HFFc6 (cell line): ENCODE results near the gene PPP1CA. TPM values are rescaled to one million over a fixed set of nuclear protein-coding genes. Genes with fewer than 3 reads are reported as not detected.
A peak's percentile ranks its signal among the peaks of the same experiment; 100 is the strongest.

Experiments used
- DNase-seq: peaks from one replicate; pipeline ENCODE4 v3.0.0-alpha.2; 2018
- H3K27ac Mint-ChIP-seq: 2 replicates; pipeline ENCODE4 v1.8.0; 2020; ENCODE audit warnings: mild to moderate bottlenecking, mixed read lengths
- H3K27me3 Mint-ChIP-seq: 2 replicates; pipeline ENCODE4 v1.8.0; 2021; ENCODE audit warnings: mild to moderate bottlenecking, moderate library complexity, mixed read lengths; ENCODE audit not compliant: insufficient read depth
- H3K36me3 Mint-ChIP-seq: 2 replicates; pipeline ENCODE4 v1.8.0; 2021; ENCODE audit warnings: low read depth, mixed read lengths
- H3K4me1 Mint-ChIP-seq: 2 replicates; pipeline ENCODE4 v1.8.0; 2020; ENCODE audit warnings: low read depth, mixed read lengths
- H3K4me3 Mint-ChIP-seq: 2 replicates; pipeline ENCODE4 v1.8.0; 2020; ENCODE audit warnings: mild to moderate bottlenecking, moderate library complexity, mixed read lengths
- H3K9me3 Mint-ChIP-seq: 2 replicates; pipeline ENCODE4 v1.8.0; 2020; ENCODE audit warnings: mild to moderate bottlenecking, mixed read lengths
- total RNA-seq, 6 experiments: library from RNA; stranded (reverse); fragmentation: NEBNext Ultra II Directional; extraction: Animal tissue kit (Norgen Biotek cat#: 25700); gene quantifications; 2 replicates in 1 of 6; 3 replicates in 5 of 6; pipeline ENCODE4 v1.2.3, GENCODE V29; 2021
- TF ChIP-seq, protein P1 (sequence below): fragments of 200-600 bp; sonication (generic); IDR thresholded peaks from 2 replicates; pipeline ENCODE4 v1.5.0; 2021; ENCODE audit warnings: antibody characterized with exemption, mild to moderate bottlenecking

PPP1CA gene
- total RNA-seq, 6 experiments from 2014 or later = 162 to 191 (median 180) TPM

DNA sequence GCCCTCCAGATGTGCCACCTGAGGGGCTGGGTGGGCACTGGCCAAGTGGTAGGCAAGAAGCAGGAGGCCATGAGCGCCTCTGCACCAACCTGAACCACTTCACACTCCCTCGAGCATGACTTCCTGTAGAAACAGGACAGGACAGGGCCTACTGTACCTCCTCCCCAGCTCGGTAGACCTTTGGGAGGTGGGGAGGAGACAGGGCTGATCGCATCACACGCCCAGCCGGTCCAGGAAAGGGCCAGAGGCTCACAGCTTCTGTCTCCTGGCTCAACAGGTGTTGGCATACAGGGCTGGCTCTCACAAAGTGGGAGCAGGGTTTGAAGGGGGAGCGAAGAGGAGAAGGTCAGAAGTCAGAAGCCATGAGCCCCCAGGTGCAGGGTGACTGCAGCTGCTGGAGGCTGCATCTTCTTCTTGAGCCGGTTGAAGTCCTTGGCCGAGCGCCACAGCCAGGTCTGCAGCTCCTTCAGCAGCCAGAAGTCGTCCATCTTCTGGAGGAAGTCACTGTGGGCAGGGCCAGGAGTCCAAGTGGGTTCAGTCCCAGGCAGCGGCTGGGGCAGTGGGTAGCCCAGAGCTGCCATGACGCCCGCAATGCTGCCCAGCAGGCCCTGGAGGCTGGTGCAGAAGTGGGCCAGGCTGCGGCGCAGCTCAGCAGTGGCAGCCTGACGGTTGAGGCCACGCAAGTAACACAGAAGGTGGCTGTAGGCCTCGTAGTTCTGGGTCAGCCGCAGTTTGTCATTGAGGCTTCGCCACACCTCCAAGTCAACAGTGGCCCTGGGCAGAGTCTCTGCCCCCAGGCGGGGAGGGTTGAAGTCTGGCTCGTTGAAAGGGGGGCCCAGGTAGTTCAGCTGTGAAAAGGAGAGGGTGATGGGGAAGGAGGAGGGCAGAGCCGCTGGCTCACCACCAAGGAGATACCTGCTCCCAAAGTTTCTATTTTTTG lies 36.6 kb downstream of the PPP1CA start:
- H3K36me3 Mint-ChIP-seq = no peaks in the 10 kb centered on the region; the same call in 1 of the 2 replicates
- H3K27ac Mint-ChIP-seq = no peak overlapping the region
- H3K27me3 Mint-ChIP-seq = no peaks in the 10 kb centered on the region; the same call in 1 of the 2 replicates
- H3K4me1 Mint-ChIP-seq = peaks cover 41% of the 10 kb centered on the region
- DNase-seq = no peak
- H3K4me3 Mint-ChIP-seq = no peak overlapping the region
- TF ChIP-seq, protein P1, sequence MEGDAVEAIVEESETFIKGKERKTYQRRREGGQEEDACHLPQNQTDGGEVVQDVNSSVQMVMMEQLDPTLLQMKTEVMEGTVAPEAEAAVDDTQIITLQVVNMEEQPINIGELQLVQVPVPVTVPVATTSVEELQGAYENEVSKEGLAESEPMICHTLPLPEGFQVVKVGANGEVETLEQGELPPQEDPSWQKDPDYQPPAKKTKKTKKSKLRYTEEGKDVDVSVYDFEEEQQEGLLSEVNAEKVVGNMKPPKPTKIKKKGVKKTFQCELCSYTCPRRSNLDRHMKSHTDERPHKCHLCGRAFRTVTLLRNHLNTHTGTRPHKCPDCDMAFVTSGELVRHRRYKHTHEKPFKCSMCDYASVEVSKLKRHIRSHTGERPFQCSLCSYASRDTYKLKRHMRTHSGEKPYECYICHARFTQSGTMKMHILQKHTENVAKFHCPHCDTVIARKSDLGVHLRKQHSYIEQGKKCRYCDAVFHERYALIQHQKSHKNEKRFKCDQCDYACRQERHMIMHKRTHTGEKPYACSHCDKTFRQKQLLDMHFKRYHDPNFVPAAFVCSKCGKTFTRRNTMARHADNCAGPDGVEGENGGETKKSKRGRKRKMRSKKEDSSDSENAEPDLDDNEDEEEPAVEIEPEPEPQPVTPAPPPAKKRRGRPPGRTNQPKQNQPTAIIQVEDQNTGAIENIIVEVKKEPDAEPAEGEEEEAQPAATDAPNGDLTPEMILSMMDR = no peak
- no peaks in the 10 kb centered on the region for H3K9me3 Mint-ChIP-seq

DNA sequence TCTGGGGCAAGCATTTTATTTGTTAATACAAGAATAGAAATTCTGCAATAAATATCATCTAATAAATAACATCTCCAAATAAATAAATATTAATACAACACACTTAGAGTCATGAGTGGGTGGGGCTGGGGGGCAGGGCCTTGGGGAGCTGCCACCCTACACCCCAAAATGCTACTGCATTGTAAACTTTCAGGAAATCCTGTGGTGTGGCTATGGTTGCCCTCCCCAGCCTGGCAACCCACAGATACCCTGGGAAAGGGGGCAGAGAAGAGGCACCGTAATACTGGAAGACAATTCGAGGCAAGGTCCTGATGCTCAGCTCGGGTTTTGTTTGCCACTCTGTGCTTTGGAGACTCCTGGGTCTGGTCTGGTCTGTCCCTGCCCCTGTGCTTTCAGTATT lies 37.5 kb downstream of the PPP1CA start:
- no peak overlapping the region for H3K4me3 Mint-ChIP-seq
- DNase-seq = no peak
- no peaks in the 10 kb centered on the region; the same call in 1 of the 2 replicates for H3K27me3 Mint-ChIP-seq
- H3K9me3 Mint-ChIP-seq = no peaks in the 10 kb centered on the region
- TF ChIP-seq, protein P1 = no peak
- no peaks in the 10 kb centered on the region; the same call in 1 of the 2 replicates for H3K36me3 Mint-ChIP-seq
- peaks cover 33% of the 10 kb centered on the region for H3K4me1 Mint-ChIP-seq
- no peak overlapping the region; the same call in 1 of the 2 replicates for H3K27ac Mint-ChIP-seq

DNA sequence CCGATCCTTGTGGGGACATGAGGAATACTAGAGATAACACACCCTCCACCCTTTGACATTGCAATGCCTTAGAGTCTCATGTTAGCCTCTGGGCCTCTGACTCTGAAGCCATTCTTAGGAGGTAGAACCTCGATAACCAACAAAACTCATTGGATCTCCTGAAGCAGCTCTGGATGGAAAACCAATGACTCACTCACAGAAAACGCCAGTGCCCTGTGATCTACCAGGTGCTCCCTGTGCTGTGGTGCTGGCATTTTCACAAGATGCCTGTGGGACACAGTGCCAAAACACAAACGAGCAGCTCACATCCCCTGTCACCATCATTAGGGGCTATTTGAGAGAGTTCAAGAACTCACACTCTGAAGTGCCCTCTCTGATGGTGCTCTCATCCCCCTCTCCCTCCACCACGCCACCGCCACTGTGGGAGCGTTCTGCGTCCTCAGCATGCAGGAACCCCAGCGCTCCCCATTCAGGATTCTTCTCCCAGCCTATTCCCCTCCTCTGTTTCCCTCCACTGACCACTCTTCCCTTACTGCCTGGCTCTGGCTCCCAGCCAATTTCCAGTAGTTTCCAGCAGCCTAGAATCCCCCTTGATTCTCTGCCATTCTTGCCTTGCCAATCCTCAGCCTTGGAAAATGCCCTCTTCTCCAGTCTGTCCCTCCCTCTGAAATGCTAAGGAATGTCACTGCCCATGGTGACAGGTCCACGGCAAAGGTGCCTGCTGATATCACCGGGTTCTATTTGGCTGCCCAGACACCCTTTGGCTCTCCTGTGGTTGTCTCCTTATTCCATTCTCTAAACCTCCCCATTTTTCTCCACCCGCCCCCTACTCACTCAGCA lies 43.6 kb downstream of the PPP1CA start:
- TF ChIP-seq, protein P1 = no peak
- peak overlapping the region; percentile 84 for H3K27ac Mint-ChIP-seq
- no peaks in the 10 kb centered on the region for H3K9me3 Mint-ChIP-seq
- no peaks in the 10 kb centered on the region for H3K36me3 Mint-ChIP-seq
- H3K4me3 Mint-ChIP-seq = no peak overlapping the region; the same call in 1 of the 2 replicates
- H3K27me3 Mint-ChIP-seq = peaks cover 3% of the 10 kb centered on the region
- H3K4me1 Mint-ChIP-seq = peaks cover 54% of the 10 kb centered on the region
- peak; percentile 50 for DNase-seq

DNA sequence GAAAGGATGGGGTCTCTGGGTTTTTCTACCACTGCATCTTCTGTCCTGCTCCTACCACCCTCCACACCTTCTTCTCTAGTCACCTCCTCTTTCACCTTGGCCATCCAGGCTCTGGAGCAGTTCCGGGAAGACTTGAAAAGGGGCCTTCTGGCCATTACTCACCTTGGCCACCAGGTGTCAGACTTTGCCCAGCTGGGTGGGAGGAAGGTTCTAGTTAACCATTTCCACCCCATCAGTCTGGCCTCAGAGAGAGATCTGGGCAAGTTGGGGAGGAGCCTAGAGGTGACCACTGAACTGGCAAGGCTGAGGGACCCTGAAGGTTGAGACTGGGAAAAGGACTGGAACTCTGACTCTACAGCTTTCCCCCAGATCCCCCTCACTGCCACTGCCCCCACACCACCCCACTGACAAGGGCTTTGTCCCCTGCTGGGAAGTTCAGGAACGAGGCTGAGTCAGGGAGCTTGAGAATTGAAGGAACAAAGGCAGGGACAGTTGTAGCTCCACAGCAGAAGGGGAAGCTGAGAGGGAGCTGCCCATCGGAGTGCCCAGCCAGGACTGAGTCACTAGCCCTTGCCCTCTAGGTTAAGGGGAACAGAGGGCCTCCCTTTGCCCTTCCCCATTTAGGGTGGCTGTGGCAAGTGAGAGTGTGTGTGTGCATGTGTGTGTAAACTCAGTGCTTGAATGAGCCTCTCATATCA lies 44.6 kb downstream of the PPP1CA start:
- Mint-ChIP-seq H3K27me3 (peaks cover 5% of the 10 kb centered on the region), H3K27ac (peak overlapping the region; percentile 84), H3K4me3 (peak overlapping the region; percentile 5; the same call in 1 of the 2 replicates), H3K9me3 (no peaks in the 10 kb centered on the region), H3K4me1 (peaks cover 54% of the 10 kb centered on the region), H3K36me3 (no peaks in the 10 kb centered on the region)
- peak; percentile 76 for DNase-seq
- TF ChIP-seq, protein P1 = peak; percentile 97

DNA sequence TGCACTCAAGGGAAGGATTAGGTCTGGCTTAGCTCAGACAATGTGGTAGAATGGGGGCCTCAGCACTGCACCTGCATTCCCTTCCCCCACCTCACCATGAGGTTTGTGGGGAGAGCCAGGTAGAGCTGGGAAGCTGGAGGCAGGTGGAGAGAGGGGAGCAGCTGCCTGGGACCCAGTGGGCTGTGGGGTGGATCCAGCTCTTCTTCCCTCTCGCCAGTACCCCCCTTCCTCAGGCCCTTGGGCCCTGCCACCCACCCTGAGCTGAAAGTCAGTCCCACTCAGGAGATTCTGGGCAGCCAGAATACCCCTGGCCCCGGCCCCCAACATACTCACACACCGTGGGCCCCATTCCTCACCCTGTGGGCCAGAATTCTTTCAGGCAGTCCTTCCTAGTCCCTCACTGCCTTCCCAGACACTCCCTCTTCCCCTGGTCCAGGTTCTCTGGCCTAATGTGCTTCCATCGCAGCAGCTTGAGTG lies 45.2 kb downstream of the PPP1CA start:
- H3K36me3 Mint-ChIP-seq = no peaks in the 10 kb centered on the region
- no peaks in the 10 kb centered on the region for H3K9me3 Mint-ChIP-seq
- peaks cover 5% of the 10 kb centered on the region for H3K27me3 Mint-ChIP-seq
- peaks cover 58% of the 10 kb centered on the region for H3K4me1 Mint-ChIP-seq
- H3K27ac Mint-ChIP-seq = peak overlapping the region; percentile 100
- H3K4me3 Mint-ChIP-seq = 0 out of 2 replicates have a peak overlapping the region, but pooled peaks have one; percentile 5
- TF ChIP-seq, protein P1 = no peak
- no peak for DNase-seq
